Trophoblast cell (in vitro differentiated cells and primary cell): ENCODE results near the gene CHRNG.

Experiments
- DNase-seq, 2 donors: peaks; one replicate each; pipeline ENCODE4 v3.0.0-alpha.2; 2016
- H2AFZ ChIP-seq: 2 replicates; pipeline ENCODE4 v1.6.1; 2013; ENCODE audit warnings: low read length, moderate library complexity, mild to moderate bottlenecking; ENCODE audit not compliant: insufficient read depth, poor library complexity
- H2AK5ac ChIP-seq: 2 replicates; pipeline ENCODE4 v1.6.1; 2013; ENCODE audit warnings: mild to moderate bottlenecking, low read length
- H2BK120ac ChIP-seq: 2 replicates; pipeline ENCODE4 v1.6.1; 2013; ENCODE audit warnings: low read length, mild to moderate bottlenecking, moderate library complexity; ENCODE audit not compliant: insufficient read depth, poor library complexity
- H2BK12ac ChIP-seq: 2 replicates; pipeline ENCODE4 v1.6.1; 2013; ENCODE audit warnings: mild to moderate bottlenecking, low read length, moderate library complexity
- H2BK5ac ChIP-seq: 2 replicates; pipeline ENCODE4 v1.6.1; 2013; ENCODE audit warnings: low read length, low read depth, moderate library complexity, mild to moderate bottlenecking; ENCODE audit not compliant: poor library complexity
- H3K14ac ChIP-seq: 2 replicates; pipeline ENCODE4 v1.6.1; 2013; ENCODE audit warnings: mild to moderate bottlenecking, low read length
- H3K18ac ChIP-seq: 2 replicates; pipeline ENCODE4 v1.6.1; 2013; ENCODE audit warnings: mild to moderate bottlenecking, low read length
- H3K23ac ChIP-seq: 2 replicates; pipeline ENCODE4 v1.6.1; 2013; ENCODE audit warnings: low read length
- H3K27ac ChIP-seq: 2 replicates; pipeline ENCODE4 v1.5.1; 2013; ENCODE audit warnings: low read depth, mild to moderate bottlenecking, inconsistent platforms, low read length, moderate library complexity
- H3K27me3 ChIP-seq: 2 replicates; pipeline ENCODE4 v1.6.1; 2013; ENCODE audit warnings: inconsistent platforms, mild to moderate bottlenecking, low read length, moderate library complexity; ENCODE audit not compliant: insufficient read depth
- H3K36me3 ChIP-seq, 2 experiments: 1 replicate in 1 of 2; 2 replicates in 1 of 2; pipeline ENCODE4 v1.6.1; 2013; ENCODE audit warnings: low read length in 2 of 2, mild to moderate bottlenecking in 2 of 2, moderate library complexity in 1 of 2; ENCODE audit not compliant: insufficient read depth in 2 of 2, control insufficient read depth in 1 of 2
- H3K4ac ChIP-seq: 2 replicates; pipeline ENCODE4 v1.6.1; 2013; ENCODE audit warnings: low read depth, mild to moderate bottlenecking, low read length, moderate library complexity
- H3K4me1 ChIP-seq, 2 experiments: 1 replicate in 1 of 2; 2 replicates in 1 of 2; pipeline ENCODE4 v1.6.1; 2013; ENCODE audit warnings: low read length in 2 of 2, mild to moderate bottlenecking in 2 of 2, moderate library complexity in 1 of 2; ENCODE audit not compliant: insufficient read depth in 2 of 2, control insufficient read depth in 1 of 2
- H3K4me2 ChIP-seq: 2 replicates; pipeline ENCODE4 v1.6.1; 2013; ENCODE audit warnings: inconsistent platforms, mild to moderate bottlenecking, low read length, moderate library complexity
- H3K4me3 ChIP-seq: 2 replicates; pipeline ENCODE4 v1.5.1; 2013; ENCODE audit warnings: mild to moderate bottlenecking, low read depth, low read length, inconsistent platforms
- H3K79me1 ChIP-seq: one replicate; pipeline ENCODE4 v1.6.1; 2013; ENCODE audit warnings: low read length
- H3K79me2 ChIP-seq: 2 replicates; pipeline ENCODE4 v1.6.1; 2013; ENCODE audit warnings: low read length, mild to moderate bottlenecking; ENCODE audit not compliant: control insufficient read depth, insufficient read depth, poor library complexity
- H3K9ac ChIP-seq: 2 replicates; pipeline ENCODE4 v1.6.1; 2013; ENCODE audit warnings: mild to moderate bottlenecking, low read length
- H3K9me3 ChIP-seq: 2 replicates; pipeline ENCODE4 v1.6.1; 2013; ENCODE audit warnings: low read depth, mild to moderate bottlenecking, control low read depth, inconsistent platforms, low read length; ENCODE audit not compliant: insufficient read depth
- H4K12ac ChIP-seq: 2 replicates; pipeline ENCODE4 v1.6.1; 2013; ENCODE audit warnings: low read depth, mild to moderate bottlenecking, low read length, moderate library complexity
- H4K8ac ChIP-seq: 2 replicates; pipeline ENCODE4 v1.6.1; 2013; ENCODE audit warnings: low read depth, mild to moderate bottlenecking, low read length, moderate library complexity
- H4K91ac ChIP-seq: one replicate; pipeline ENCODE4 v1.6.1; 2013; ENCODE audit warnings: low read depth, mild to moderate bottlenecking, low read length, moderate library complexity
- WGBS: extraction: QIAGEN DNeasy Blood & Tissue Kit; methylation state at CpG from one replicate; pipeline ENCODE4 v1.1.7; 2013; ENCODE audit warnings: missing lambda C conversion rate; ENCODE audit not compliant: insufficient read length, insufficient coverage; ENCODE audit errors: extremely low coverage; 5-methylcytosine and 5-hydroxymethylcytosine counted together

The CHRNG gene

GRCh38 chr2:232541961-232542714 lies 2.6 kb downstream of the CHRNG start:
- H2BK120ac ChIP-seq, result no peak overlapping the region
- no peak for DNase-seq
- no CpG with 5 or more reads among the region's 9 CpGs for WGBS
- H3K4me2 ChIP-seq, result no peak overlapping the region
- H4K91ac ChIP-seq, result no peak overlapping the region
- no peaks in the 10 kb centered on the region for H3K79me2 ChIP-seq
- no peak overlapping the region for H3K4me3 ChIP-seq
- H3K27ac ChIP-seq, result no peak overlapping the region
- no peaks in the 10 kb centered on the region for H3K36me3 ChIP-seq
- H3K4me1 ChIP-seq, result peaks cover 9 to 10% of the 10 kb centered on the region in 2 experiments
- H3K9me3 ChIP-seq, result peaks cover 3% of the 10 kb centered on the region
- H3K27me3 ChIP-seq, result no peaks in the 10 kb centered on the region
- H2AFZ ChIP-seq, result no peak overlapping the region
- H3K14ac ChIP-seq, result no peak overlapping the region
- no peak overlapping the region for H2AK5ac ChIP-seq
- H3K23ac ChIP-seq, result no peak overlapping the region
- H3K4ac ChIP-seq, result no peak overlapping the region
- no peak overlapping the region for H2BK5ac ChIP-seq
- no peak overlapping the region for H3K18ac ChIP-seq
- H4K8ac ChIP-seq, result no peak overlapping the region
- H3K9ac ChIP-seq, result no peak overlapping the region
- H4K12ac ChIP-seq, result no peak overlapping the region
- no peak overlapping the region for H2BK12ac ChIP-seq
- H3K79me1 ChIP-seq, result no peaks in the 10 kb centered on the region

DNA sequence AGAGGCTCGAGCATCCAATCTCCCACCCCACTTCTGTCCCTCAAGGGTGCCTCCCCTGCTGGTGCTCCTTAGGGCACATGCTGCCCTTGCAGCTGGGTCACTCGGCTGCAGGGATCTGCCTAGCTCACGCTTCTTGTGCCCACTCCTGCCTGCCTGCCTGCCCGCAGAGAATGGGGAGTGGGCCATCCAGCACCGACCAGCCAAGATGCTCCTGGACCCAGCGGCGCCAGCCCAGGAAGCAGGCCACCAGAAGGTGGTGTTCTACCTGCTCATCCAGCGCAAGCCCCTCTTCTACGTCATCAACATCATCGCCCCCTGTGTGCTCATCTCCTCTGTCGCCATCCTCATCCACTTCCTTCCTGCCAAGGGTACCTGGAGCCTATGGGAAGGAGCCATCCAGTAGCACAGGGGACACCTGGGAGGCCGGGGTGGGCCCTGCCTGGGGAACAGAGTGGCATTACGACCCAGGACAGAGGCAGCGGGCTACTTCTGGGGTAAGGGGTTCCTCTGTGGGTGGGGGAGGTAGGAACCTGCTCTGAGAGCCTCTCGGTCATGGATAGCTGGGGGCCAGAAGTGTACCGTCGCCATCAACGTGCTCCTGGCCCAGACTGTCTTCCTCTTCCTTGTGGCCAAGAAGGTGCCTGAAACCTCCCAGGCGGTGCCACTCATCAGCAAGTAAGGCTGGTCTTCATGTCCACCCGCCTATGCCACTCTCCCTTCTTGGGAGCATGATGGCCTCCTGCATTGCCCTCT lies 3.4 kb downstream of the CHRNG start:
- no peak overlapping the region for H3K4ac ChIP-seq
- no peak overlapping the region for H2AK5ac ChIP-seq
- no peak overlapping the region for H2AFZ ChIP-seq
- H2BK12ac ChIP-seq, result no peak overlapping the region
- H3K4me3 ChIP-seq, result no peak overlapping the region
- no peaks in the 10 kb centered on the region for H3K36me3 ChIP-seq
- H3K9ac ChIP-seq, result no peak overlapping the region
- H4K12ac ChIP-seq, result no peak overlapping the region
- H3K14ac ChIP-seq, result no peak overlapping the region
- H3K18ac ChIP-seq, result no peak overlapping the region
- H3K9me3 ChIP-seq, result peaks cover 3% of the 10 kb centered on the region
- no peaks in the 10 kb centered on the region for H3K79me2 ChIP-seq
- H3K27me3 ChIP-seq, result no peaks in the 10 kb centered on the region
- H4K91ac ChIP-seq, result no peak overlapping the region
- WGBS, result no CpG with 5 or more reads among the region's 20 CpGs
- H2BK120ac ChIP-seq, result no peak overlapping the region
- H2BK5ac ChIP-seq, result no peak overlapping the region
- no peak overlapping the region for H3K23ac ChIP-seq
- peaks cover 9 to 10% of the 10 kb centered on the region in 2 experiments for H3K4me1 ChIP-seq
- no peak for DNase-seq
- no peak overlapping the region for H3K27ac ChIP-seq
- H3K4me2 ChIP-seq, result no peak overlapping the region
- H4K8ac ChIP-seq, result no peak overlapping the region
- H3K79me1 ChIP-seq, result no peaks in the 10 kb centered on the region

GRCh38 chr2:232543491-232543890 lies 4.0 kb downstream of the CHRNG start:
- no peak overlapping the region for H2AK5ac ChIP-seq
- no peak overlapping the region for H3K27ac ChIP-seq
- no peaks in the 10 kb centered on the region for H3K27me3 ChIP-seq
- no peaks in the 10 kb centered on the region for H3K36me3 ChIP-seq
- peaks cover 3% of the 10 kb centered on the region for H3K9me3 ChIP-seq
- H3K4me1 ChIP-seq, result peaks cover 9 to 10% of the 10 kb centered on the region in 2 experiments
- H4K8ac ChIP-seq, result no peak overlapping the region
- H3K79me2 ChIP-seq, result no peaks in the 10 kb centered on the region
- no peak overlapping the region for H3K18ac ChIP-seq
- H2AFZ ChIP-seq, result no peak overlapping the region
- no peak overlapping the region for H2BK12ac ChIP-seq
- peak overlapping the region; percentile 18 for H3K4me3 ChIP-seq
- no peak overlapping the region for H3K23ac ChIP-seq
- WGBS, result no CpG with 5 or more reads among the region's 14 CpGs
- H3K79me1 ChIP-seq, result no peaks in the 10 kb centered on the region
- H3K4ac ChIP-seq, result no peak overlapping the region
- H3K14ac ChIP-seq, result no peak overlapping the region
- H4K91ac ChIP-seq, result no peak overlapping the region
- H2BK5ac ChIP-seq, result no peak overlapping the region
- H3K4me2 ChIP-seq, result no peak overlapping the region
- no peak overlapping the region for H2BK120ac ChIP-seq
- no peak overlapping the region for H3K9ac ChIP-seq
- DNase-seq, result no peak
- H4K12ac ChIP-seq, result no peak overlapping the region

DNA sequence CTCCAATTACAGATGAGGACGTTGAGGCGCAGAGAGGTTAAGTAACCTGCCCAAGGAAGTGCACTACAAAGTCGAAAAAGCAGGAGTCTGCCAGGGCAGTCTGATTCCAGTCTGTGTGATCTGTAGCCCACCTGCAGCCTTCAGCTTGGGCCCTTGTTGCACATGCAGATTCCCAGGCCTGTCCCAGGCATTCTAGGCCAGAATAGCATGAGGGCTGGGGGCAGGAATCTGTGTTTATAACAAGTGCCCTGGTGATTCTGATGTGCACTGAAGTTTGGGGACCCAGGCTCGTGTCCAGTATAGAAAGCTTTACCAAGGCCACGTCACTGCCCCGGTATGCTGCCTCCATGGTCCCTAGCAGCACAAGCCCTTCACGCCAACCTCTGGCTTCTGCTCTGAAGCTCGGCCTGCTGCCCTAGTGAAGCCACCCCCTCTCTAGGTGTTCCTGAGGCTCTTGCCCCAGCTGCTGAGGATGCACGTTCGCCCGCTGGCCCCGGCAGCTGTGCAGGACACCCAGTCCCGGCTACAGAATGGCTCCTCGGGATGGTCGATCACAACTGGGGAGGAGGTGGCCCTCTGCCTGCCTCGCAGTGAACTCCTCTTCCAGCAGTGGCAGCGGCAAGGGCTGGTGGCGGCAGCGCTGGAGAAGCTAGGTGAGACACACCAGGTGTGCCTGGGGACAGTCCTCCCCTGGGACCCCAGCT lies 4.6 kb downstream of the CHRNG start:
- H3K79me1 ChIP-seq, result no peaks in the 10 kb centered on the region
- H3K9me3 ChIP-seq, result peaks cover 3% of the 10 kb centered on the region
- no peak overlapping the region for H3K27ac ChIP-seq
- no peak overlapping the region for H3K18ac ChIP-seq
- DNase-seq, result no peak
- H3K79me2 ChIP-seq, result no peaks in the 10 kb centered on the region
- no peak overlapping the region for H2BK5ac ChIP-seq
- no peaks in the 10 kb centered on the region for H3K27me3 ChIP-seq
- no peak overlapping the region for H2AK5ac ChIP-seq
- no peak overlapping the region for H4K91ac ChIP-seq
- no peak overlapping the region for H2AFZ ChIP-seq
- no peak overlapping the region for H4K12ac ChIP-seq
- H3K4me2 ChIP-seq, result no peak overlapping the region
- no CpG with 5 or more reads among the region's 19 CpGs for WGBS
- no peak overlapping the region for H3K14ac ChIP-seq
- no peak overlapping the region for H3K23ac ChIP-seq
- H3K9ac ChIP-seq, result no peak overlapping the region
- no peaks in the 10 kb centered on the region for H3K36me3 ChIP-seq
- H4K8ac ChIP-seq, result no peak overlapping the region
- H2BK120ac ChIP-seq, result no peak overlapping the region
- no peak overlapping the region for H3K4me3 ChIP-seq
- H3K4me1 ChIP-seq, result peaks cover 9 to 10% of the 10 kb centered on the region in 2 experiments
- H3K4ac ChIP-seq, result no peak overlapping the region
- no peak overlapping the region for H2BK12ac ChIP-seq
